Heart left ventricle (tissue), 16 donors: Measurements from ENCODE around the gene CPNE2. TPM values are rescaled to one million over a fixed set of nuclear protein-coding genes. Genes with fewer than 3 reads are reported as not detected.

Source experiments
- ATAC-seq, 4 donors: fragments of 200-7000 bp; cut with Tn5 transposase; one replicate each; pipeline ENCODE4 v1.9.1; 2020 to 2022; ENCODE audit warnings: moderate library complexity in 4 of 4, mild to moderate bottlenecking in 3 of 4, moderate number of reproducible peaks in 1 of 4
- DNase-seq, 5 donors: peaks; one replicate each; pipeline ENCODE4 v3.0.0-alpha.2; 2020
- H3K27ac ChIP-seq, 12 donors: fragments of 200-600 bp; sonication (generic) in 4 of 12; one replicate each; pipeline versions ENCODE4 v1.5.0 to v1.8.0; 2016 to 2022; ENCODE audit warnings: mild to moderate bottlenecking in 2 of 12
- H3K27me3 ChIP-seq, 9 donors: fragments of 200-600 bp; sonication (generic) in 2 of 9; one replicate each; pipeline versions ENCODE4 v1.5.1 to v1.8.0; 2016 to 2022; ENCODE audit warnings: mild to moderate bottlenecking in 3 of 9
- H3K36me3 ChIP-seq, 9 donors: fragments of 200-600 bp; sonication (generic) in 2 of 9; one replicate each; pipeline versions ENCODE4 v1.5.0 to v1.8.0; 2018 to 2022; ENCODE audit warnings: mild to moderate bottlenecking in 2 of 9
- H3K4me1 ChIP-seq, 12 donors: fragments of 200-600 bp; sonication (generic) in 4 of 12; one replicate each; pipeline versions ENCODE4 v1.5.0 to v1.8.0; 2016 to 2022; ENCODE audit warnings: mild to moderate bottlenecking in 3 of 12
- H3K4me3 ChIP-seq, 12 donors: fragments of 200-600 bp; sonication (generic) in 4 of 12; one replicate each; pipeline versions ENCODE4 v1.5.0 to v1.8.0; 2017 to 2022; ENCODE audit warnings: mild to moderate bottlenecking in 9 of 12, moderate library complexity in 4 of 12
- H3K9me3 ChIP-seq, 12 donors: fragments of 200-600 bp; sonication (generic) in 4 of 12; one replicate each; pipeline versions ENCODE4 v1.5.0 to v1.8.0; 2016 to 2022; ENCODE audit warnings: mild to moderate bottlenecking in 1 of 12
- CTCF ChIP-seq, 12 donors: fragments of 200-600 bp; sonication (generic) in 4 of 12; IDR thresholded peaks; one replicate each; pipeline versions ENCODE4 v1.5.0 to v1.8.0; 2018 to 2022; ENCODE audit warnings: antibody characterized with exemption in 12 of 12, mild to moderate bottlenecking in 5 of 12
- POLR2A ChIP-seq, 2 donors: fragments of 450-650 bp; IDR thresholded peaks; one replicate each; pipeline ENCODE4 v1.6.1; 2017; ENCODE audit warnings: antibody characterized with exemption in 2 of 2, mild to moderate bottlenecking in 2 of 2, moderate library complexity in 2 of 2
- WGBS, 4 donors: extraction: QIAGEN DNeasy Blood & Tissue Kit in 2 of 4; methylation state at CpG; one replicate each; pipeline versions ENCODE4 v1.1.5 to v1.1.7; 2013 to 2018; 5-methylcytosine and 5-hydroxymethylcytosine counted together
- intact Hi-C, 10 donors: fragments of 100-400 bp; cut with DNase I; formaldehyde crosslinking; loops; one replicate each; pipeline versions ENCODE4 v1.11.1 to v1.14.2; 2022
- polyA plus RNA-seq, 2 donors: library from polyadenylated mRNA; stranded (reverse); fragments of 200-250 nt; gene quantifications; one replicate each; pipeline ENCODE4 v1.2.3, GENCODE V29; 2013
- total RNA-seq, 9 donors: library from RNA; depleted of rRNA in 2 of 9; stranded (reverse); fragments of >200 nt in 2 of 9; fragmentation: NEBNext Ultra II Directional in 3 of 9; extraction: Animal tissue kit (Norgen Biotek cat#: 25700) in 3 of 9; gene quantifications; one replicate each; pipeline versions ENCODE4 v1.1.0 to v1.2.4, GENCODE V29; 2016 to 2023
- donor health status: ischemic (EF 13 %, LVEDD 7.1; RV severe dilation, severe dysfunction).
- donor health status: healthy with polysubstance abuse.
- donor health status: DM: no; HTN: yes; CAD: no.
- donor health status: DM: no; HTN: no; CAD: no.
- donor health status: ischemic (EF 25% LVEDD 6.9; RV normal size, moderate dysfunction).
- donor health status: ischemic (EF 25% LVEDD 5.7; RV mildly dilated, moderate dysfunction).
- donor health status: healthy.
- donor health status: DM: yes; HTN: yes; CAD: no.
- donor health status: ischemic (EF 35%, LVEDD 5.7; RV mildly dilated, moderate dysfunction).
- donor health status: nonischemic (EF 11% LVEDD 7.7; RV severe dilation, severe dysfunction).
- donor health status: DM: yes; HTN: yes; CAD: no.
- donor health status: PGD.
- donor health status: ischemic (EF 29% LVEDD 5.4; RV normal size, mild dysfunction).
- donor health status: nonischemic (EF 23%, LVEDD 6.1; RV moderate dilation, normal function).

CPNE2 gene
- total and polyA plus RNA-seq, 11 donors, result 7.2 to 23.6 (median 14.0) TPM

- DNase-seq (no peak), ATAC-seq (peak; percentile 19 to 59 (median 24))
- Histone ChIP-seq H3K4me1 (peaks cover 10 to 97% (median 66%) of the 10 kb centered on the region in 12 donors), H3K4me3 (no peak overlapping the region), H3K36me3 (peaks cover 0 to 23% (median 0%) of the 10 kb centered on the region in 9 donors), H3K27me3 (no peaks in the 10 kb centered on the region), H3K27ac (peak overlapping the region; percentile 38 to 88 (median 68)), H3K9me3 (no peaks in the 10 kb centered on the region)
- intact Hi-C loops, result loop anchor here in 5 of 10 donors (5.0 to 10.0 kb wide), 3 partner anchors 48 to 53 kb away; partner anchors contain the start of gene CPNE2 (in 4 of the 5)
- WGBS, 4 donors, result 57 to 67% (median 61%) methylated on average over 10 to 14 of the region's 14 CpGs
- no peak for TF ChIP-seq CTCF (IDR thresholded peaks at IDR 0.05)
- no peak for TF ChIP-seq POLR2A (IDR thresholded peaks at IDR 0.05)
Measured at GRCh38 chr16:57145046-57146021, 53.0 kb downstream of the CPNE2 start.

GRCh38 chr16:57146040-57146647 lies 53.8 kb downstream of the CPNE2 start:
- no peaks in the 10 kb centered on the region for H3K9me3 ChIP-seq
- ATAC-seq (peak in 1 of 4 donors; percentile 3), DNase-seq (no peak)
- H3K27ac ChIP-seq, result peak overlapping the region in 10 of 12 donors; percentile 4 to 89 (median 68)
- TF ChIP-seq CTCF (IDR thresholded peaks at IDR 0.05), result no peak
- no peak for TF ChIP-seq POLR2A (IDR thresholded peaks at IDR 0.05)
- intact Hi-C loops, result loop anchor here in 5 of 10 donors (5.0 to 10.0 kb wide), 3 partner anchors 49 to 54 kb away; partner anchors contain the start of gene CPNE2 (in 4 of the 5)
- H3K27me3 ChIP-seq, result no peaks in the 10 kb centered on the region
- 76 to 82% (median 80%) methylated on average over 17 to 24 of the region's 24 CpGs for WGBS, 4 donors
- peaks cover 0 to 23% (median 0%) of the 10 kb centered on the region in 9 donors for H3K36me3 ChIP-seq
- no peak overlapping the region for H3K4me3 ChIP-seq
- H3K4me1 ChIP-seq, result peaks cover 10 to 92% (median 65%) of the 10 kb centered on the region in 12 donors

- Histone ChIP-seq H3K9me3 (no peaks in the 10 kb centered on the region), H3K4me1 (peaks cover 10 to 89% (median 63%) of the 10 kb centered on the region in 12 donors), H3K27ac (peak overlapping the region in 11 of 12 donors; percentile 20 to 89 (median 68)), H3K36me3 (peaks cover 0 to 25% (median under 1%) of the 10 kb centered on the region in 9 donors), H3K27me3 (no peaks in the 10 kb centered on the region), H3K4me3 (no peak overlapping the region)
- WGBS, 4 donors, result 85 to 93% (median 90%) methylated on average over 5 of the region's 5 CpGs
- ATAC-seq (no peak), DNase-seq (no peak)
- intact Hi-C loops, result loop anchor here in 5 of 10 donors (5.0 to 10.0 kb wide), 3 partner anchors 49 to 54 kb away; partner anchors contain the start of gene CPNE2 (in 4 of the 5)
- TF ChIP-seq CTCF (IDR thresholded peaks at IDR 0.05), result peak in 1 of 12 donors; percentile 4
- no peak for TF ChIP-seq POLR2A (IDR thresholded peaks at IDR 0.05)
Measured at GRCh38 chr16:57146735-57147134, 54.4 kb downstream of the CPNE2 start.
